ENCODE measurements around the gene NR4A3.
A peak's percentile ranks its signal among the peaks of the same experiment; 100 is the strongest.

Gene NR4A3

GRCh38 chr9:99820685-99821395, 845 bp upstream of the NR4A3 start:
- no peak for TF ChIP-seq CTCF (conservative IDR thresholded peaks at IDR 0.05; ENCODE audit: control insufficient read depth, insufficient read depth, low read depth, low read length)
- DNase-seq (ENCODE audit: low read depth), result peak; percentile 95
- H3K4me3 ChIP-seq (ENCODE audit: control insufficient read depth, low read depth, low read length), result peak overlapping the region; percentile 81

GRCh38 chr9:99822109-99822805, 572 bp downstream of the NR4A3 start:
- DNase-seq (ENCODE audit: low read depth), result peak; percentile 39
- no peak for TF ChIP-seq CTCF (conservative IDR thresholded peaks at IDR 0.05; ENCODE audit: control insufficient read depth, insufficient read depth, low read depth, low read length)
- H3K4me3 ChIP-seq (ENCODE audit: control insufficient read depth, low read depth, low read length), result peak overlapping the region; percentile 81

- H3K4me3 ChIP-seq (ENCODE audit: control insufficient read depth, low read depth, low read length), result peak overlapping the region; percentile 81
- DNase-seq (ENCODE audit: low read depth), result peak; percentile 47
- no peak for TF ChIP-seq CTCF (conservative IDR thresholded peaks at IDR 0.05; ENCODE audit: control insufficient read depth, insufficient read depth, low read depth, low read length)
Observed at GRCh38 chr9:99822806-99823591, 1.3 kb downstream of the NR4A3 start.

GRCh38 chr9:99823681-99824377, 2.1 kb downstream of the NR4A3 start:
- no peak for TF ChIP-seq CTCF (conservative IDR thresholded peaks at IDR 0.05; ENCODE audit: control insufficient read depth, insufficient read depth, low read depth, low read length)
- no peak for DNase-seq (ENCODE audit: low read depth)
- peak overlapping the region; percentile 81 for H3K4me3 ChIP-seq (ENCODE audit: control insufficient read depth, low read depth, low read length)

- TF ChIP-seq CTCF (conservative IDR thresholded peaks at IDR 0.05; ENCODE audit: control insufficient read depth, insufficient read depth, low read depth, low read length), result peak; percentile 44
- H3K4me3 ChIP-seq (ENCODE audit: control insufficient read depth, low read depth, low read length), result peak overlapping the region; percentile 81
- DNase-seq (ENCODE audit: low read depth), result no peak
Observed at GRCh38 chr9:99824378-99825171, 2.9 kb downstream of the NR4A3 start.

Data from fibroblast of mammary gland (primary cell).